Activated naive CD4-positive, alpha-beta T cell treated with anti-CD3 and anti-CD28 coated beads, Interleukin-2, amount 10 ng/mL, durations not matched to agents 5 hours and 36 hours (primary cell): ENCODE results near the gene RPRD1A. TPM values are rescaled to one million over a fixed set of nuclear protein-coding genes. Genes with fewer than 3 reads are reported as not detected.

ENCODE experiments used
- total RNA-seq, 2 experiments: library from RNA; stranded (reverse); gene quantifications; one replicate each; pipeline ENCODE4 v1.2.3, GENCODE V29; 2021

Gene RPRD1A
- total RNA-seq: 10 to 100 TPM; 29.2 to 29.9 TPM

GRCh38 chr18:36067055-36067957 is at the start of gene RPRD1A:
Gene RPRD1A (minus strand): TSS chr18:36067559. CDS start chr18:36067404, 155 bp downstream.

GRCh38 chr18:35972197-35973000 is 95.0 kb downstream of the RPRD1A start, which contains the start of gene RMP24:
Gene RMP24 (plus strand): TSS chr18:35972679.

Other genes with a start within 250 kb of the RPRD1A start
- gene SLC39A6, start 61.8 kb upstream of the RPRD1A start, total RNA-seq: 10 to 100 TPM; 19.9 to 20.4 TPM
- 10 to 100 TPM; 66.2 to 68.1 TPM for gene ELP2, start 62.3 kb upstream of the RPRD1A start, total RNA-seq
- gene MOCOS, start 119.9 kb upstream of the RPRD1A start, total RNA-seq: under 1 TPM in 1 of 2 experiments, not detected in 1; 0.18 TPM
- gene FHOD3, start 230.2 kb upstream of the RPRD1A start, total RNA-seq: not detected